ENCODE measurements around the gene DOCK6.

- TF ChIP-seq BHLHE40 (IDR thresholded peaks at IDR 0.05; ENCODE audit: borderline replicate concordance): no peak
- no peak for TF ChIP-seq FOXK2 (IDR thresholded peaks at IDR 0.05)
- TF ChIP-seq, protein P1, sequence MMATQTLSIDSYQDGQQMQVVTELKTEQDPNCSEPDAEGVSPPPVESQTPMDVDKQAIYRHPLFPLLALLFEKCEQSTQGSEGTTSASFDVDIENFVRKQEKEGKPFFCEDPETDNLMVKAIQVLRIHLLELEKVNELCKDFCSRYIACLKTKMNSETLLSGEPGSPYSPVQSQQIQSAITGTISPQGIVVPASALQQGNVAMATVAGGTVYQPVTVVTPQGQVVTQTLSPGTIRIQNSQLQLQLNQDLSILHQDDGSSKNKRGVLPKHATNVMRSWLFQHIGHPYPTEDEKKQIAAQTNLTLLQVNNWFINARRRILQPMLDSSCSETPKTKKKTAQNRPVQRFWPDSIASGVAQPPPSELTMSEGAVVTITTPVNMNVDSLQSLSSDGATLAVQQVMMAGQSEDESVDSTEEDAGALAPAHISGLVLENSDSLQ (IDR thresholded peaks at IDR 0.05): no peak
- no peak for TF ChIP-seq FOXM1 (IDR thresholded peaks at IDR 0.05; ENCODE audit: borderline replicate concordance)
Observed at GRCh38 chr19:11187441-11187840, 74.9 kb downstream of the DOCK6 start.

All from HEK293T (cell line).